Measurements from ENCODE around the gene ANKRD63.

ANKRD63 gene

DNA sequence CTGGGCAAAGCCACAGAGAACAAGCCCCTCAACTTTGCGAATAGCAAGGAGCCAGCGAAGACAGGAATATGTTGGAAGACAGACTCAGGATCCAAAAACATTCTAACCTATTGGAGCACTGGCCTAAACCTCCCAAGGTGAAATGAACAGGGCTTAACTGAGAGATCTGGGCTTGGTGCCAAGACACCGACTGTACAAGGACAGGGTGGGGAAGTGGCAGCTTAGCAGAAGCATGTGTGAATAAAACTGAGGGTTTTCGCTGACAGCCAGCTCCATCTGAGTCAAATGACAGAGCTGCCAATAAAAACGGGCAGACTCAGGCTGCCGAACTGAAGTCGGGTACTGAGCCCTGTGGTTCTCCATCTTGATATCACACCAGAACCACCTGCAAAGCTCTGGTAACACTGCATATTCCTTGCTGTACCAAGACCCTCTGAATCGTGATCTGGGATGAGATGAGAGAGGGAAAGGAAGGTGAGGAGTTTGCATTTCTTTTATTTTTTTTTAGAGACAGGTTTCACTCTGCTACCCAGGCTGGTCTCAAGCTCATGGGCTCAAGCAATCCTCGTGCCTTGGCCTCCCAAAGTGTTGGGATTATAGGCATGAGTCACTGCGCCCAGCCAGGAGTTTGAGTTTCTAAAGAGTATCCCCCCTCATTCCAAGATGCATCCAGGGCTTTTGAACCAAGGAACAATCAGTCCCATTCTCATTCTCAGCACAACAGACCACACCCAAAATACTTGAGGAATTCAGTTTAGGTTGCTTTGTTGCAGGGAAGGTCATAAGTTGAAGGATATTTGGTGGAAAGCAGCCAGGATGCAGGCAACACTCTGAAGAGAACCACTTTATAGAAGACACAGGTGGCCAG, 30.9 kb upstream of the ANKRD63 start:
- DNase-seq (ENCODE audit: low read depth, low spot score), result no peak

DNA sequence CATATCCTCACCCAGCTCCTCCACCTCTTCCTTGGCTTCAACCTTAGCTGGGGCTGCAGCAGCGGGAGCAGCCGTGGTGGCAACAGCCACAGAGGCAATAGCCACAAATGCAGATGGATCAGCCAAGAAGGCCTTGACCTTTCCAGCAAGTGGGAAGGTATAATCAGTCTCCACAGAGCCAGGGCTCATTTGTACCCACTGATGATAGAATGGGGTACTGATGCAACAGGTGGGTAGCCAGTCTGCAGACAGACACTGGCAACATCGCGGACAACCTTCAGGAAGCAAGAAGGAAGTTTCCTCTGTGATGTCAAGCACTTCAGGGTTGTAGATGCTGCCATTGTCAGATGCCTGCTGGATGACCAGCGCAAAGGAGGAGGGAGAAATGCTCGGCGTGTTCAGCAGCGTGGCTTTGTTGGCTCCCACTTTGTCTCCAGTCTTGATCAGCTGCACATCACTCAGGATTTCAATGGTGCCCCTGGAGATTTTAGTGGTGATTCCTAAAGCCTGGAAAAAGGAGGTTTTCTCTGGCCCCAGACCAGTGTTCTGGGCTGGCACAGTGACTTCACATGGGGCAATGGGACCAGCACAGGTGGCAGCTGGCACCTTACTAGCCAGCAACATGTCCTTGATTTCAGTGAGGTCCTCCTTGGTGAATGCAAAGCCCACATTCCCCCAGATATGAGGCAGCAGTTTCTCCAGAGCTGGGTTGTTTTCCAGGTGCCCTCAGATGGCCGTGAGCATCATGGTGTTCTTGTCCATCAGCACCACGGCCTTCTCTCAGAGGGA, 29.7 kb upstream of the ANKRD63 start:
- no peak for DNase-seq (ENCODE audit: low read depth, low spot score)

DNA sequence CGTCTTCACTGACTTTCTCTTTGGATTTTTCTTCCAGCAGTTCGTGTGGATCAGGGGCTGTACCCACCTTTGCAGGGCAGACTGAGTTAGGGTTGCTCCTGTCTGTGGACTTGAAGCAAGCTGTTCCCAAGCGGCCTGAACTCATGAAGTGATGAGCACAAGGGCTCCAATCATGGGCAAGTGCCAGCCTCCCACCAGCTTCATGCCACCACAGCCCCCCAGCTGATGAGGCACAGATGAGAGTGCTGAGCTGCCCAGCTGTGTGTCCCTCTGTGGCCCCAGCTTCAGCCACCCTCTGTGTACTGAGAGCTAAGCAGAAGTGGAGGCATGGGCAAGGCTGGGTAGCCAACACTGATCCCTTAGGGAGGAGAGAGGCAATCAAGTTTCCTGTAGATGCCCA, 28.1 kb upstream of the ANKRD63 start:
- DNase-seq (ENCODE audit: low read depth, low spot score), result no peak

DNA sequence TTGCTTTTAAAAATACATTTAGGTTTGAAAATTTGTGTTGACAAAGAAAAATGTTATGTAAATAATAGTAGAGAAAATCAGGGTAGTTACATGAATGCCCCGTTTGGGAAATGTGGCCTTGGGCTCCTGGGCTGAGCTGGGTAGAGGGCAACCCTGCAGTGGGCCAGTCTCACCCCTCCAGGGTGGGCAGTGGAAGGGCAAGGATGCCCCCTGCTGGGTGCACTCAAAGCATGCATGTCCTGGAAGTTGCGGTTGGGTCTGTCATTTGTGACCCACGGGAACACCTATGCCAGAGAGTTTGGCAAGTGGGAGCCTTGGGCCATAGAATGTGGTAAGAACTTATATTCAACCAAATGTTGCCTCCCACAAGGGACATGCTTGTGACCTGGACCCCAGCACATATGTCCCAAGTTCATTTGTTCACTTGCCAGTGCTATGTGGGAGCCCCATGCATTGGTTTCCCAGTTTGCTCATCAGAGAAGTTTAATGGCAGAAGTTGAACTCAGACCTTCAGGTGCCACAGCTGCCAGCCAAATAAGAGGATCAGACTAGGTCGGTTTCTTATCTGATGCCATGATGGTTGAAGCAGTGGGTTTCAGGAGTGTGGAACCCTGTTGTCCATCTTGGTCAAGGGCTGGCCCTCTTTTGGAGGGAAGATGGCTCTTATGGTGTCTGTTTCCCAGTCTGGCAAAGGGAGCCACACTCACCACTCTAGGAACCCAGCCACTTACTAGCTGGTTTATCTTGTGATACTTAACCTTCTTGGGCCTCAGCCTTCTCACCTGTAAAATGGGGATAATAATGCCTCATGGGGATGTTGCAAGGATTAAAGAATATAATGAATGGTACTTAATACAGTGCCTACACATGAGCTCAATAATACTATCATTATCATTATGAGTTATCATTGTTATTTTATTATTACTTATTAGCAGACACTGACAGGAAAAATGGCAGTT, 27.4 kb upstream of the ANKRD63 start:
- DNase-seq (ENCODE audit: low read depth, low spot score), result no peak

DNA sequence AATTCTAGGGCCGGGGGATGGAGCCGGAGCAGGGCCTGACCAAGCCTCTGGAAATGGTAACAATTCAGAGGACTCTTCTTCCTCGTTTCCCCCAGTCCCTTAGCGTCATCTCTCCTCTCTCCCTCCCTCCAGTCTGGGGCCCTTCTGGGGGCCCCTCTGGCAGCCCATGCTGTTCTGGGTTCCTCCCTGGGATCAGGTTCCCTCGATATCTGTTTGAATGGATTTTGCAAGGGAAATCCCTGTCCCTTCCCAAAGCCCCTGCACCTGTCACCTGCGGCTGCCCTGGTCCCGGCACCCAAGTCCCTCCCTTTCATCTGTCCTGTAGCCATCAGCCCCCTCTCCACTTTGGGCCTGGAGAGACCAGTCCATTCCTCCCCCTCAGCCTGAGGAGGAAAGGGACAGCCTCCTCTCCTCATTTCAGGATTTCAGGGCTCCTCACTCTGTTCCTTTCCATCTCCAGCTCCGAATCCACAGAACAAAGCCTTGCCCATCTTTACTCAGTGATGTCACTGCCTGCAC, 26.5 kb upstream of the ANKRD63 start:
- no peak for DNase-seq (ENCODE audit: low read depth, low spot score)

DNA sequence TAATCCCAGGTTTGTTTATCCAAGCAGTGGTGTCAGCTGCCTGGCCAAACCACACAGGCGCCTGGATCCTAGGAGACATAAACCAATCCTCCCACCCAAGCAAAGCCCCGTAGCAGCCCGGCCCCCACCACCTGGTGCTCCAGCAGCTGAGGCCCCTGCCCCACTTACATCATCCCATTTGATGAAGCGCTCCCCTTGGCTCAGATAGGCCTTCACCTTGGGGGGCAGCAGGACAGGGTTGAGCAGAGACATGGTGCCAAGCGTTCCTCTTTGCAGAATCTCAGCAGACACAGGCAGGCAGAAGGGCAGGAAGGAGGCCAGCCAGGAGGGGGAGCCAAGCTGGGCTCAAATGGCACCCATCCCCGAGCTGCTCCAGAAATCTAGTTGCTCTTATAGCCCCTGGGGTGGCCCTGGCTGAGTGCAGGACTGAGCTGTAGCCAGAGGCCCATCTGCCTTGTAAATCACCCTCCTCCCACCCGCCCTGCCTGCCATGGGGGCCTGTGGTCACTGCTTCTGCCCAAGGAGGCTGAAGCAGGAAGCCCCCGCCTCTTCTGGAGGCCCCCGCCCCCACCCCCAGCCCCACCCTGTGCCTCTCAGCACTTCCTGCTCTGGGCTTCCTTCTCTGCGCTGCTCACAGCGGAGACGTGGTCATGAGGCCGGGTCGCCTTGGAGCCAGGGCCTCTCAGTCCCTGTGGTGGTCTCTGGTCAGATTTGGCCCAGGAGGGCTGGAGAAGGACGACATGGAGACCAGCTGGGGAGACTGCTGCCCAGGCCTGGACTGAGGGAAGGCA, 24.8 kb upstream of the ANKRD63 start, which contains the start of gene PLCB2:
Gene PLCB2, minus strand, starts transcription at position 515 of the 791 bp plus-strand sequence. Its CDS starts 263 bp downstream, at position 252.
- peak; percentile 31 for DNase-seq (ENCODE audit: low read depth, low spot score)

DNA sequence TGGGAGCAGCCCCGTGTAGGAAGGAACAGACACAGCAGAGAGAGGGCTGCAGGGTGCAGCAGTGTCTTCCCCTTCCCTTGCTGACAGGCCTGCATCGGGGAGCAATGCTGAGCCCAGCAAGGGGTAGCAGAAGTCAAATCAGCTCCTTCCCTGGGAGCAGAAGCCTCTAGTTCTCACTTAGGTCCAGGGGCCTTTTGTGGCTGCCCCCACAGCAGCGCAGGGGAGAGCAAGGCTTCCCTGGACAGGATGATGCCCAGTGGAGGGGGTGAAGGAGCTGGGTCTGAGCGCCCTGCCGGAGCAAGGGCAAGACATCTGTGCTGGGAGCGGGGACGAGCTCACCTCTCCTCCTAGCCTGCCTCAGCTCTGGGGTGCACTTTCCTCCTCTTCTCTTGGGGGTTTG, 24.0 kb upstream of the ANKRD63 start:
- no peak for DNase-seq (ENCODE audit: low read depth, low spot score)

DNA sequence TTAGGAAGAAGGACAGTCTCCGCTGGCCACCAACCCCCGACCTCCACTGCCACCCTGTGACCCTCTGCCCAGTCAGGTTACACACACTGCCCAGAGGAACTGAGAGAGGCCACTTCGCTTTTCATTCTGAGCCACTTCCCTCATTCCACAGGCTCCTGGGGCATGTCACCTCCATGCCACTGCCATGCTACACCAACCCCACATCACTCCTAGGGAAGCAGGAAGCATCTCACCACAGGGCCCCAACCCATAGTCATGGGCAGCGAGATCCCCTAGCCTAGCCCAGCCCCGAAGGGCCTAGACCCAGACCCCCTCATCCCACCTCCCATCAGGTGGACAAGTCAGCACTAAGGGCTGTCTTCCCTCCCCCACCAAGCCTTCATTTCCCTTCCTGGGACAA, 23.5 kb upstream of the ANKRD63 start:
- no peak for DNase-seq (ENCODE audit: low read depth, low spot score)

DNA sequence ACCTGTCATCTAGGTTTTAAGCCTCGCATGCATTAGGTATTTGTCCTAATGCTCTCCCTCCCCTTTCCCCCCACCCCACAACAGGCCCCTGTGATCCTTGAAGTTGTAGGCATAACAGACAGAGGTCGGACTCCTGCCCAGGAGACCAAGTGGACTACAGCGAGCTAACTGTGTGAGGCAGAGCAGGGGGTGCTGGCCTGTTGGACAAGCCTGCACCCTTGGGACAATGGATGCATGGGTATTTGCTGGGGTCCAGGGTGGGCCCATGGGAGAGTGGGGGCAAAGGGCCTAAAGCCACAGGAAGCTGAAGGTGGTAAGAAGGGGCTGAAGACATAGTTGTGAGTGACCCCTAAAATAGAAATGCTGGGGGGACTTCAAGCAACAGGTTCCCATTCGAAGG, 22.4 kb upstream of the ANKRD63 start:
- DNase-seq (ENCODE audit: low read depth, low spot score), result no peak

DNA sequence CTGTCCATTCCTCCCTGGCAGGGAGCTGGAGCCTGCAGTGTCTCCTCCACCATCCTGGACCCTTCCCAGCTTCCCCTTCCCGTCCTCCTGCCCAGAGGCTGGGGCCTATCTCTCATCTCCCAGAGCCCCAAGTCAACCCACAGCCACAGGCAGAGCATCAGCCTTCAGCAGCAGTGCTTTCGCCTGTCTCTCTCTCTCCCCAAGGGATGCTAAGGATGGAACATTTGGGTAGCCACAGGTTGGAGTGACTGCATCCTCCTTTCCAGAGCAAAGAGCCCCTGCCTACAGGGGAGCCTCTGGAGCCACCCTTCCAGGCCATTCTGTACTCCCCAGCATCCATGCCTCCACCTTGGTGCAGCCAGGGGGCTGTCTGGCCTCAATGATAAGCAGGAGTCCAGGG, 20.7 kb upstream of the ANKRD63 start:
- no peak for DNase-seq (ENCODE audit: low read depth, low spot score)

DNA sequence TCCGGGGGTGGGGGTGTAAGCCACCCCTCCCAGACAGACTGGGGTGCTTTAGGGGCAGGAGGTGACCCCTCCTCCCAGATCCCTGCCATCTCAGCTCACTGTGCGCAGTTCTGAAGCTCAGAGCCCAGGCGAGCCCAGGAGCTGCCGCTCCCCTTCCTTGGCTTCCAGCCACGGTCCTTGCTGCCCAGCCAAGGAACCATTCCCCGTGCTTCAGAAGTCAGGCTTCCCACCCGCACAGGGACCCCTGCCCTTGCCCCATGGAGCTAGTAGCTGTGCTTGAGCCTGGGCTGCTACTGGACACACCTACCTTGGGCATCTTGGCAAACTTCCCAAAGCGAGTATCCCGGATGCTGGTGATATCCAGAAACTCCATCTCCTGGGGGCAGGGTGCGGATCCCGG, 20.1 kb upstream of the ANKRD63 start:
- no peak for DNase-seq (ENCODE audit: low read depth, low spot score)

DNA sequence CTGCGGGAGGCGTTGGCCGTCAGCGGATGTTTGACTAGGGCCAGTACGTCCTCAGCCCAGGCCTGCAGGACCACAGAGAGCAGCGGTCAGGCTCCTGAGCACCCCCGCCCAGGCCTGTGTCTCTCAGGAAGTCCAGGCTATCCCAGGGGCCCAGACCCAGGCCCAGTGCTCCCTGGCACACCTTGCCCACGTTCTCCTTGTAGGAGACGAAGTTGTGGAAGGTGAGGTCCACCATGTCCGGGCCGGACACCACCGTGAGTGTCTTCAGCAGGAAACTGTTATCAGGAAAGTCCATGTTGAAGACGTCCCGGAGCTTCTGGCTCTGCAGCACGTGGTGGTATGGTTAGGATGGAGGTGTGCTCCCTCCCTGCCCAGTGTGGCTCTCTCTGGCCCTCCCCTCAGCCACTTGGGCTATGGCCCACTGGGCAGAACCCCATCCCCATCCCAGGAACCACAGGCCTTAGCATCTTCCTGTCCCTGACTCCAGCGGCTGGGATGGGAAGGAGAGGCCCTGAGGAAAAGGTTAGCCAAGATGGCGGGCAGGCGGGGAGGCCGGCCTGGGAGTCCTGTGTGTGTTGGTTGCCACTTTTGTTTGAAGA, 19.5 kb upstream of the ANKRD63 start:
- no peak for DNase-seq (ENCODE audit: low read depth, low spot score)

DNA sequence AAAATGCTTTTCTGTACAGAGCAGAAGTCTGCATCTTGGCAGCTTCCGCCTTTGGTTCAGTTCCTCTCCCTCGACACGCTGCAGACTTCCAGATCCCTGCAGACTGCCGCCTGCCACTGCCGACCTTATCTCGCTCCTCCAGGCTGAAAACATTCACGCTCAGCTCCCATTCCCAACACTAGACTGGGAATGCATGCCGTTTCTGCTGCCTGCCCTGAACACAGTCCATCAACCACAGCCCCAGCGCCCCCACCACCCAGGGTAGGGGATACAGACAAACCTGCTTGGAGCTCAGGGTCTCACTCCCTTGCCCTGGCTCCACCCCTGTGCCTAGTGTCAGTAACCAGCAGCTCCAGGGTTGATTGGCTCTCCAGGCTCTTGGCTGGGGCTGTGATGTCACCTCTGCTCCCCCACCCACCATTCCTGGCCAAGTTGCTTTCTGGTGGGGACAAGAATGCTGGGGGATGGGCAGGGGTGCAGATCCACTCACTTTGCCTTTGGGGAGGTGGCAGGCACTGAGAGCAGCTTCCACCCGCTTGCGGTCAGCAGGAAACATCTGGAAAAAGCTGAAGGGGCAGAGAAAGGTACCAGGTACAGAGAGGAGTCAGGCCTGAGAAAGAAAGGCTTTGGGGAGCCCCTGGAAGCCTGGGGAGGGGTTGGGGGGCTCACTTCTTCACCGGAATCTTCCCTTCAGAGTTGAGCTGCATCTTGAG, 18.8 kb upstream of the ANKRD63 start:
- no peak for DNase-seq (ENCODE audit: low read depth, low spot score)

DNA sequence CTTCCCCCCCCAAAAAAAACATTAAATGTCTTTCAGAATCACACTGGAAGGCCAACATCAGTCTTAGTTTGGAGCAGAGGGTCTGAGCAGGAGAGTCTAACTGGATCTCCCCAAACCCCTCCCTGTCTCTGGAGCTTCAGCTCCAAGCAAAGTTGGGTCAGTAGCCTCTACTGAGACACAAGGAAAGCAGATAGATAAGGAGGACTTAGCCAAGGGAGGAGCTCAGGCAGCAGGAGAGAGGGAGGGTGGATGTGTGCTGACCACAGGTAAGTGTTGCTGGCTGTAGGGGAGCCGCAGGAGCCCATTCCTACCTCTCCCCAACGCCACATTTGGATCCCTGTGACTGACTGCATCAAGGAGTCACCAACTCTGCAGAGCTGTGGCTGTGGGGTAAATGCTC, 17.9 kb upstream of the ANKRD63 start:
- no peak for DNase-seq (ENCODE audit: low read depth, low spot score)

DNA sequence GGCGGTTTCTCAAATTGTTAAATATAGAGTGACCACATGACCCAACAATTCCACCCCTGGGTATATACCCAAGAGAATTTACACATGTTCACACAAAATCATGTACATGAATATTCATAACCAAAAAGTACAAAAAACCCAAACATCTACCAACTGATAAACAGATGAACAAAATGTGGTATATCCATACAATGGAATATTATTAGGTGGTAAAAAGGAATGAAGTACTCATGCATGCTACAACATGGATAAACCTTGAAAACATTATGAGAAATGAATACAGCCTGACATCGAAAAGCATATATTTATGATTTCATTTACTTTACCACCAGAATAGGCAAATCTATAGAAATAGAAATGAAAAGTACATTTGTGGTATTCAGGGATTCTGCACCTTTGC, 17.5 kb upstream of the ANKRD63 start:
- no peak for DNase-seq (ENCODE audit: low read depth, low spot score)

DNA sequence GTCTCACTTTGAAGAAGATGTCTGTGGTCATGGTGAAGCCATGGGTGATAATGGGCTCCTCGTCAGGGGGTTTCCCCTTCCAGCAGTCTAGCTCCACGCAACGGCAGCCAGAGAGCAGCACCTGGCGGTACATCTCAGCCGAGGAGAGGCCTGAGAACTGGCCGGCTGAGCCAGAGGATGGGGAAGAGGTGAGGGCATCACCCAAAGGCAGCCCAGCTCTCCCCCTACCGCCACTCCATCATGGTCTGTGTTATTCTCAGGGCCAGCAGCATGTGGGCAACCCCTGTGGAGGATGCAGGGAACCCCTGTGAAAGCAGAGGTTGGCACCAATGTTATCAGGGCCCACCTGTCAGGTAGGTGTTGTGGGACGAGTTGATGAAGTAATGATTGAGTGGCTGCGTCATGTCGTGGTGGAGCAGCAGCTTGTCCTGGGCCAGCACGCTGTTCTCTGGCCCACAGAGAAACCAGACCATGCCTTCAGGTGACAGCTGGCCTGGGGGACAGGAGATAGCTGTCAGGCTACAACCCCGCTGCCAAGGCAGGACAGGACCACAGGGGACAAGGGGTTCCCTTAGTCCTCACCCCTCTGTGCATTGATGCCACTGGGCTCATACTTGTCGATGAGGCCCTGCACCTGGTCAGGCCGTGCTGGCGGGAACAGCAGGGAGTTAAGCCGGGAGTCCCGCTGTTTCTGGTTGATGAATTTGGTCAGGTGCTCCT, 15.5 kb upstream of the ANKRD63 start:
- no peak for DNase-seq (ENCODE audit: low read depth, low spot score)

DNA sequence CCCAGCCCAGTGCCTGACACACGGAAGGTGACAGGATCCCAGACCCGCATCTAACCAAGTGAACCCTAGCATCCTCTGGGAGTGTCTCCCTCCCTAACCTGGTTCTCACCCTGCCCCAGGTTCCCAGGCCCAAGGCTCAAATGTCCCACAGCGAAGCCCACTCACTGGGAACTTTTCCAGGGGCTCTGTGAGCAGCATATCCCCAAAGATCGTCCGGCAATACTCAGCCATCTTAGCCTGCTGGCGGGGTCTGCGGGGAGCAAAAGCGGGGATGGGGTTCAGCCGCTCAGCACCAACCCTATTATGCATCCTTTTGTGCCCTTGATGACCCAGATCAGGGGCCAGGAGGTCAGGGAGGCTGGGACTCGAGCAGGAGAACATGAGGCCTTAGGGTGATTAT, 14.5 kb upstream of the ANKRD63 start:
- no peak for DNase-seq (ENCODE audit: low read depth, low spot score)

DNA sequence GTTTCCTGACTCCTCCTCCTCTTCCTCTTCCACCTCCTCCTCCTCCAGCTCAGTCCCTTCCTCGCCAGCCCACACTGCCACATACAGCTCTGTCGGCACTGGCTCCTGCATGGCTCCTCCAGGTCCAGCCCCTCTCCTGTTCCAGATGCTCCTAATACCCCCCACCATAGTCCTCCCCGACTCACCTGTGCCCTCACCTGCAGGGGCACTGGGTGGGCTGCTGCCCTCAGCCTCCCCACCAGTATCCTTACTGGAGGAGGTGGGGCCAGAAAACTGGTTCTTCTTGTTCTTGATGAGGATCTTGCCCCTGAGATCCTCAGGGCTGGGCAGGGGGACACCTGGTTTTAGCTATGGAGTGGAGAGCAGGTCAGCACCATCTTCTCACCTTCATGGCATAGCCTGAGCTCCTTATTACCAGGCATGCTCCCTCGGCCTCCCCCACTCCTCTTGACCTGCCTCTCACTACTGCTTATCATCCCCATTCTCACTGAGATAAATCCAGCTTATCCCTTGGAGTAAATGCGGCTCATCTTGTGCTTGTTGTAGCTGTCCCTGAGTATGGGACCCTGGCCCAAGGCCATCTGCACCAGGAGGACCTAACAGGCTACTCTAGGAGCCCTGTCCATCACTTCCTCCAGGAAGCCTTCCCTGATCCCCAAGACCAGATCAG, 13.8 kb upstream of the ANKRD63 start:
- no peak for DNase-seq (ENCODE audit: low read depth, low spot score)
